ENCODE measurements around the gene MYMX. TPM values are rescaled to one million over a fixed set of nuclear protein-coding genes. Genes with fewer than 3 reads are reported as not detected.

The MYMX gene
- total and polyA plus RNA-seq, 2 of the 13 experiments (the other 11 are each of a cell fraction or from before 2014, with no cell fraction given), result not detected

DNA sequence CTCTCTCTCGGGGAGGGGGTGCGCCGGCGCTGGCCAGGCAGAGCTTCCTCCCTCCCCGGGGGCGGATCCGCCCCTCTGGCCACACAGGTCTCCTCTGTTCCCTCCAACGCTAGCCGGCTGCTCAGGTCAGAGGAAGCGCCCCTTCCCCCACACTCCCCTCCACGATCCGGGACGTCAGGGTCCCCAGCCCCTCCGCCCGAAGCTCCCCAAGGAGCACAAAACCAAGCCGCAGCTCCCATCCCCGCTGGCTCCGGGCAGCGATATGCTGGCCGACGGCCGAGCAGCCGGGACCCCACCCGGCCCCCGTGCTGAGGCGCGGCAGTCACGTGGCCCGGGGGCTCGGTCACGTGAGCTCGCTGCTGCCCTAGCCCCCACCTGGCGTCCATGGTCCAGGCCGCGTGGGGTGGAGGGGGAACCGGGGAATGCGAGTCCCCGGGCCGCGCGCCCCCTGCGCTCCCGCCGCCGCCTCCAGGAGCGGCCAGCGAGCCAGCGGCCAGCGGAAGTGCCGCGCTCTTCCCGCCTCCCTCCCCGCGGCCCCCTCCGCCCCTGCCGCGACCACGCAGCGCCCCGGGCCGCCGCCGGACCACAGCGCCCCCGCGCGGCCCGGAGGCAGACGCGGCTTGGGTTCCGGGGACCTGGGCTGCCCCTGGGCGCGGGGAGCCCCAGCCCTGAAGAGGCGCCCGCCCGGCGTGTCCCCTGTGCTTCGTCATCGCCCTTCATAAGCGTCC lies 40.5 kb downstream of the MYMX start, which contains the start of gene SLC35B2 (continued):
- TF ChIP-seq, protein P1, sequence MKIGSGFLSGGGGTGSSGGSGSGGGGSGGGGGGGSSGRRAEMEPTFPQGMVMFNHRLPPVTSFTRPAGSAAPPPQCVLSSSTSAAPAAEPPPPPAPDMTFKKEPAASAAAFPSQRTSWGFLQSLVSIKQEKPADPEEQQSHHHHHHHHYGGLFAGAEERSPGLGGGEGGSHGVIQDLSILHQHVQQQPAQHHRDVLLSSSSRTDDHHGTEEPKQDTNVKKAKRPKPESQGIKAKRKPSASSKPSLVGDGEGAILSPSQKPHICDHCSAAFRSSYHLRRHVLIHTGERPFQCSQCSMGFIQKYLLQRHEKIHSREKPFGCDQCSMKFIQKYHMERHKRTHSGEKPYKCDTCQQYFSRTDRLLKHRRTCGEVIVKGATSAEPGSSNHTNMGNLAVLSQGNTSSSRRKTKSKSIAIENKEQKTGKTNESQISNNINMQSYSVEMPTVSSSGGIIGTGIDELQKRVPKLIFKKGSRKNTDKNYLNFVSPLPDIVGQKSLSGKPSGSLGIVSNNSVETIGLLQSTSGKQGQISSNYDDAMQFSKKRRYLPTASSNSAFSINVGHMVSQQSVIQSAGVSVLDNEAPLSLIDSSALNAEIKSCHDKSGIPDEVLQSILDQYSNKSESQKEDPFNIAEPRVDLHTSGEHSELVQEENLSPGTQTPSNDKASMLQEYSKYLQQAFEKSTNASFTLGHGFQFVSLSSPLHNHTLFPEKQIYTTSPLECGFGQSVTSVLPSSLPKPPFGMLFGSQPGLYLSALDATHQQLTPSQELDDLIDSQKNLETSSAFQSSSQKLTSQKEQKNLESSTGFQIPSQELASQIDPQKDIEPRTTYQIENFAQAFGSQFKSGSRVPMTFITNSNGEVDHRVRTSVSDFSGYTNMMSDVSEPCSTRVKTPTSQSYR (CRISPR knock-in tag; IDR thresholded peaks at IDR 0.05; ENCODE audit: borderline replicate concordance), result peak; percentile 85
- TF ChIP-seq NFE2L1 (CRISPR knock-in tag; IDR thresholded peaks at IDR 0.05; ENCODE audit: borderline replicate concordance) (no peak), ZNF331 (CRISPR knock-in tag; IDR thresholded peaks at IDR 0.05) (peak; percentile 25), ZBTB1 (CRISPR knock-in tag; IDR thresholded peaks at IDR 0.05; ENCODE audit: borderline replicate concordance) (no peak; the same call in 1 of the 2 replicates), RFXANK (CRISPR knock-in tag; IDR thresholded peaks at IDR 0.05) (peak; percentile 76), ZFP36 (IDR thresholded peaks at IDR 0.05; ENCODE audit: borderline replicate concordance, low read depth, low read length, partially characterized antibody) (no peak), ZNF431 (CRISPR knock-in tag; IDR thresholded peaks at IDR 0.05; ENCODE audit: borderline replicate concordance, low read depth) (peak; percentile 75; the same call in 1 of the 2 replicates), EZH2 (conservative IDR thresholded peaks at IDR 0.05; ENCODE audit: low read depth, low read length) (no peak), MED1 (CRISPR knock-in tag; IDR thresholded peaks at IDR 0.05) (peak; percentile 54; the same call in 1 of the 2 replicates), ZNF776 (CRISPR knock-in tag; IDR thresholded peaks at IDR 0.05) (peak; percentile 77; the same call in 1 of the 2 replicates), NPAS2 (CRISPR knock-in tag; IDR thresholded peaks at IDR 0.05; ENCODE audit: borderline replicate concordance) (no peak), ZNF773 (CRISPR knock-in tag; IDR thresholded peaks at IDR 0.05; ENCODE audit: borderline replicate concordance) (no peak), HIVEP1 (CRISPR knock-in tag; IDR thresholded peaks at IDR 0.05) (peak; percentile 75), POGZ (CRISPR knock-in tag; IDR thresholded peaks at IDR 0.05) (peak; percentile 40; the same call in 1 of the 2 replicates), ZSCAN25 (CRISPR knock-in tag; IDR thresholded peaks at IDR 0.05) (peak; percentile 66), DR1 (CRISPR knock-in tag; IDR thresholded peaks at IDR 0.05) (peak; percentile 79; the same call in 1 of the 2 replicates)
- TF ChIP-seq, protein P2, sequence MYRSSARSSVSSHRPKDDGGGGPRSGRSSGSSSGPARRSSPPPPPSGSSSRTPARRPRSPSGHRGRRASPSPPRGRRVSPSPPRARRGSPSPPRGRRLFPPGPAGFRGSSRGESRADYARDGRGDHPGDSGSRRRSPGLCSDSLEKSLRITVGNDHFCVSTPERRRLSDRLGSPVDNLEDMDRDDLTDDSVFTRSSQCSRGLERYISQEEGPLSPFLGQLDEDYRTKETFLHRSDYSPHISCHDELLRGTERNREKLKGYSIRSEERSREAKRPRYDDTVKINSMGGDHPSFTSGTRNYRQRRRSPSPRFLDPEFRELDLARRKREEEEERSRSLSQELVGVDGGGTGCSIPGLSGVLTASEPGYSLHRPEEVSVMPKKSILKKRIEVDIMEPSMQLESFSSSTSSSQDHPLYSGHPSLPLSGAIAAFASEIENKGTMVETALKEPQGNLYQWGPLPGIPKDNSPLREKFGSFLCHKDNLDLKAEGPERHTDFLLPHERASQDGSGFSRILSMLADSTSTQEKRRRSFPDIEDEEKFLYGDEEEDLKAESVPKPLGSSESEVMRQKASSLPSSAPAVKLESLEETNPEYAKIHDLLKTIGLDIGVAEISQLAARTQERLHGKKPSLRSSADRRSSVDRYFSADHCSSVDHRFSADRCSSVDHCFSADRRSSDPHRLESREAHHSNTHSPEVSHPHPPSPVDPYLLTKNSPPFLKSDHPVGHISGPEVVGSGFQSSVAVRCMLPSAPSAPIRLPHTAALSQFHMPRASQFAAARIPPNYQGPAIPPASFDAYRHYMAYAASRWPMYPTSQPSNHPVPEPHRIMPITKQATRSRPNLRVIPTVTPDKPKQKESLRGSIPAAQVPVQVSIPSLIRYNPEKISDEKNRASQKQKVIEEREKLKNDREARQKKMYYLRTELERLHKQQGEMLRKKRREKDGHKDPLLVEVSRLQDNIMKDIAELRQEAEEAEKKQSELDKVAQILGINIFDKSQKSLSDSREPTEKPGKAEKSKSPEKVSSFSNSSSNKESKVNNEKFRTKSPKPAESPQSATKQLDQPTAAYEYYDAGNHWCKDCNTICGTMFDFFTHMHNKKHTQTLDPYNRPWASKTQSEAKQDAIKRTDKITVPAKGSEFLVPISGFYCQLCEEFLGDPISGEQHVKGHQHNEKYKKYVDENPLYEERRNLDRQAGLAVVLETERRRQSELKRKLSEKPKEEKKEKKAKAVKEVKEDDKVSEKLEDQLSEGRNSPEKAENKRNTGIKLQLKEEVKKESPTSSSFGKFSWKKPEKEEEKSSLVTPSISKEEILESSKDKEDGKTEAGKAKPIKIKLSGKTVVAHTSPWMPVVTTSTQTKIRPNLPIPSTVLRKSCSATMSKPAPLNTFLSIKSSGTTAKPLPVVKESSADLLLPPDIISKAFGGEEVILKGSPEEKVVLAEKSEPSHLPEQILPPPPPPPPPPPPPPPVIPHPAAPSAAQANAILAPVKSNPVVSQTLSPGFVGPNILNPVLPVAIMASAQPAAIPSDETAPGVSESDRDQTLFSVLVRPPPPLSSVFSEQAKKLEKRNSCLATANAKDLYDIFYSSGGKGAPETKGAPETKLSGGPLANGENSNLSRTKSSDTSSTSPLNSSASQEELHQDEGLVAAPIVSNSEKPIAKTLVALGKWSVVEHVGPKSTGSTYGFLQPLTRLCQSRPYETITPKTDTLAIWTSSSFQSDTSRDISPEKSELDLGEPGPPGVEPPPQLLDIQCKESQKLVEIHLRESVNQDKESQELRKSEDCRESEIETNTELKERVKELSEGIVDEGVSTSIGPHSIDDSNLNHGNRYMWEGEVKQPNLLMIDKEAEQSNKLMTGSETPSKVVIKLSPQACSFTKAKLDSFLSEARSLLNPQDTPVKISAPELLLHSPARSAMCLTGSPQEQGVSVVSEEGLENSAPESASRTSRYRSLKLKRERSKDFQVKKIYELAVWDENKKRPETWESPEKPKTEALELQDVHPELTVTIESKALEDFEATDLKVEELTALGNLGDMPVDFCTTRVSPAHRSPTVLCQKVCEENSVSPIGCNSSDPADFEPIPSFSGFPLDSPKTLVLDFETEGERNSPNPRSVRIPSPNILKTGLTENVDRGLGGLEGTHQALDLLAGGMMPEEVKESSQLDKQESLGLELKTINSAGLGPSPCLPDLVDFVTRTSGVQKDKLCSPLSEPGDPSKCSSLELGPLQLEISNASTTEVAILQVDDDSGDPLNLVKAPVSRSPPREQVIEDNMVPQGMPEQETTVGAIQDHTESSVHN (CRISPR knock-in tag; IDR thresholded peaks at IDR 0.05), result peak; percentile 36
- TF ChIP-seq, protein P3, sequence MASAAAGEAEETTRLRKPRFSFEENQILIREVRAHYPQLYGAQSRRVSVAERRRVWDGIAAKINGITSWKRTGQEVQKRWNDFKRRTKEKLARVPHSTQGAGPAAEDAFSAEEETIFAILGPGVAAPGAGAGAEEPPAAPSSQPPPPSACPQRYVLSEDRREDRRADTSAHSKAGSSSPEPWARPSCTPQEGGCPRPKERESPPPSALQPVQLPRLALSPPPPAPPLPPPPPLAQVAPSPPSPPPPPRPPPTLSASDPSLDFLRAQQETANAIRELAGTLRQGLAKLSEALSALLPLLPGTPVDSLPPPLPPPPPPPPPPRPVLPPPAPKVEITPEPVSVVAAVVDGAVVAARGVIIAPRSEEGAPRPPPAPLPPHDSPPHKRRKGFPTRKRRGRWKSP (CRISPR knock-in tag; IDR thresholded peaks at IDR 0.05), result no peak; the same call in 1 of the 2 replicates
